GM12873 (cell line): Measurements from ENCODE around the gene SLC9A3.

Source experiments
- CTCF ChIP-seq: IDR thresholded peaks from 2 replicates; pipeline ENCODE4 v1.5.1; 2012; ENCODE audit warnings: low read depth, mild to moderate bottlenecking, moderate library complexity, low read length, control low read depth; ENCODE audit not compliant: insufficient read depth; ENCODE audit errors: missing control alignments

SLC9A3 gene

DNA sequence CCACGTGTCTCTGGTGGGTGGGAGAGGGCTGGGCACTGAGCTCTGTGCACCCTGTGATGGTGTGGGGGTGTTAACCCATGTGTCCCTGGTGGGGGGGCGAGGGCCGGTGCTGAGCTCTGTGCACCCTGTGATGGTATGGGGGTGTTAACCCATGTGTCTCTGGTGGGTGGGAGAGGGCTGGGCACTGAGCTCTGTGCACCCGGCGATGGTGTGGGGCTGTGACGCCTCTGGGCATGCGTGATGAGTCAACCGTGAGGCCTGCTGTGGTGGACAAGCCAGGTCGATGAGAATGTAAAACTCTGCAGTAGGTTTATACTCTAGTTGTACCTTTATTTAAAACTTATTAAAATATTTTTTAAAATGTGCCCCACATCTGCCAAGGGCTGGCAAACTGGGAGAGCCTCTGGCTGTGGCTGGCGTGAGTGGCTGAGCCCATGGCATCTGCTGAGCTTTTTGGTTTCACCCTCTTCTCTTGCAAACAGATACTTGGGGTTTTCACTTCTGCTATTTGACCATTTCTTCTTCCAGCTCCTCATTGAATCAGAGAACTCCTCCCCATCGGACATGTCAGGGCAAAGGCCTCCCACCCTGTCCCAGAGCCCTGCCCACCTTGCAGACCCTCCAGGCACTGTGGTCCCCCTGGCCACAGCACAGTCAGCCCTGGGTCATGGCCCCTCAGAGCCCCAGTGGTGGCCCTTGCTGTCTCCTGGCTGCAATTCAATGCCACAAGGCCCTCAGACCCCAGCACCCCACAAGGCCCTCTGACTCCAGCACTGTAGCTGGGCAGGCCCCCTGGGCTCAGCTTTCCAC is 99.7 kb downstream of the SLC9A3 start:
- TF ChIP-seq CTCF: no peak

DNA sequence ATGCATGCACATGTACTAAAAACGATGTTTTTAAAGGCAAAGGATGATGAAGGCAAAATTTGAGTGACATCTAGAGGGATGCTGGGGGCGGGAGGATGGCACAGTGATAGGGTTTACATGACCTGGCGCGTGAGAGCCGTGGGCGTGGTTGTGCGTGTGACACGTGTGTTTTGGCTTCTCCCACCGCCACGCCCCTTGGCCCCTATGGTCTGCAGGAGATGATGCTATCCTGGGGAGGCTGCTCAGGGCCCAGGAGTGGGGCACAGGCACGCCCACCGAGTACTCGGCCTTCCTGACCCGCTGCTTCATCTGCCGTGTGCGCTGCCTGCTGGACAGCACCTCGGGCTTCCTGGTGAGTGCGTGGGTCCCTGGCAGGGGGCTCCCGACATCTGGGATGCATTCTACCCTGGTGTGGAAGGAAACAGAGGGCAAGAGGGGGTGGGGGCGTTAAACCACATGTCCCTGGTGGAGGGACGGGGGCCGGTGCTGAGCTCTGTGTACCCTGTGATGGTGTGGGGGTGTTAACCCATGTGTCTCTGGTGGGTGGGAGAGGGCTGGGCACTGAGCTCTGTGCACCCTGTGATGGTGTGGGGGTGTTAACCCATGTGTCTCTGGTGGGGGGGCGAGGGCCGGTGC is 100.5 kb downstream of the SLC9A3 start:
- no peak for TF ChIP-seq CTCF

DNA sequence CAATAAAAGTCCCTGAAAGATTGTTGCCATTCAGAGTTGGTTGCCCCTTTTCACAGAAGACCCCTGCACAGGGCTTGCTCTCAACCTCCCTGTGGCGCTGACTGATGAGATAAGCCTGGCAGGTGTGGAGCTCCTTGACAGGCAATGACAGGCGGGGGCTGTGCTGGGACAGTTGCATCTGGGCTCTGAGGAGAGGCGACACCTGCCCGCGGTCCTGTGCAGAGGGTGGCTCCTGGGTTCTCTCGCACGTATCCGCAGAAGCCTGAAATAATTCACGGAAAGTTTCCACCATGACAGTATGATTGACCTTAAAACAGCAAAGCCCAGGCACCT is 101.0 kb downstream of the SLC9A3 start:
- no peak for TF ChIP-seq CTCF

- TF ChIP-seq CTCF: no peak
Observed at GRCh38 chr5:422323-423232, 101.7 kb downstream of the SLC9A3 start.

DNA sequence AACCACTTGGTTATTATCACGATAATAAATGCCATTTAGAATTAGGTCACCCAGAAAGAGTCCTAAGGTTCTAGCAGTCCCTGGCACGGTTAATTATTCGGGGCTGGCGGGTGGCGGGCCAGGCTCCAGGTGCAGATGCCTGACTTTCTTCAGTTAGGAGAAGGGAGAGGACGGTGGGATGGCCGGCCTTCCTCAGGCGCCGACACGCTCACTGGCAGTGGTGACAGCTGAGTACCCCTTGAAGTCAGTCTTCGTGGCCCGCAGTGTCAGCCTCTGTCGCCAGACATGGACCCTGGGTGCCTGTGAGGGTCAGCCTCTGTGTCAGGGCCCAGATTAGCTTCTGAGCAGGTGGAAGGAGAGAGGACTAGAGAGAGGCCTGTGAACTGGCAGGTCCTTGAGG is 102.3 kb downstream of the SLC9A3 start:
- TF ChIP-seq CTCF: no peak

DNA sequence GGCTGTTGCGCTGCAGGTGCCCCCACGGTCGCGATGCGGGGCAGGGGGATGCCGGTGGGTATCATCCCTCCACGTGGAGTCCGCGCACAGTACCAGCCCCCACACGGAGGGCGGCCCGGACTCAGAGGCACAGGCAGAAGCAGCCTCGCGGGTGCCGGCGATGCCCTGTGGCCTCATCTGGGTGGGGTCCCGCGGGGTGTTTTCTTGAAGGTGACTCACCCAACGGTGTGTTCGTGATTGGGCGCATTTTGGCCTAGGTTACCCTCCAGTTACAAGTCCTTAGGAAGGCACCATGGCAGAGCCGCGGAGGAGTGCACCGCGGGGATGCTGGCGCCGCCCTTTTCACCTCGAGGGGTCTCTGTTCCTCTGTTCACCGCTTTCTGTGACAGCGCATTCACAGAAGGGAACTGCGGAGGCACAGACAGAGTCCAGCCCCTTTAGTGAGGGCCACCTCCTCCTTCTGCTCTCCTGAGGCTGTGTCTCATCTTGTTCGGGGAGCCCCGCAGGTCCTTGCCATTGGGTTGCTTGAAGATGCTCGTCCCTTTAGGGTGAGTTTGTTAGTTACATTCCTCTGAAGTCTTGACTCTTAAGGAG is 102.9 kb downstream of the SLC9A3 start:
- TF ChIP-seq CTCF: no peak
